ENCODE data around the gene LRRC36. TPM values are rescaled to one million over a fixed set of nuclear protein-coding genes. Genes with fewer than 3 reads are reported as not detected.

The LRRC36 gene
- total RNA-seq, 2 experiments from 2014 or later, result not detected

DNA sequence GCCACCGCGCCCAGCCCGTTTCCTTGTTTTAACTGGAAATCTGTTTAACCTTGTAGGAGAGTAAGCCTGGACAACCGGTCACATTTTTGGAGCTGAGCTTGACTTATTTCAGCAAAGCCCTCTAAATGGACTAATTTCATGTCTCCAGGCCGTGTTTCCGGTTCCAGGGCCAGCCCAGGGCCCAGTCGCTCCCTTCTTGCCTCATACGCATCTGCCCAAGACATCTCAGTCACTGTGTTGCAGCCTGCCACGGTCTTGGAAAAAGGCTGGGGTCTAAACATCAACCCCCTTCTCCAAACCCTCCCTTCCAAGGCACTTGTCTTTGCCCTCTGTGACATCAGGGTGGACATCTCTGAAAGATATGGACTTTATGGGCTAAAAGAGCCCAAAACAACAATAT, 28.3 kb upstream of the LRRC36 start:
- DNase-seq, result no peak

DNA sequence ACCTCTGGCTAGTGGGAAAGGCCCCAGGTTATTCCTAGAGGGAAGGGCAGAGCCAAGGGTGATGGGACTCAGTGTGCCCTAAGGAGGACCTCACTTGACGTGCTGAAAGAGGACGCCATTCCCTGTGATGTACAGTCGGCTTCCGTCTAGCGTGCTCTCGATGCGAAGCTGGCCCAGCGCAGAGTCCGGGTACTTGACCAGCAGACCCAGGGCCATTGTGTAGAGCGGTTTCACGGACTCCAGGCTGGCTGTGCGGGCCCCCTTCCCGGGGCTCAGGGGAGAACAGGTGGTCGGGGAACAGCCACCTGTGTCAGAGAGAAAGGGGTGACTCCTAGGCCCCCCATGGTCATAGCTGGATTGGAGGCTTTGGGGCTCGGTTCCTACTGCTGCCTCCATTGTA, 27.3 kb upstream of the LRRC36 start:
- Mint-ChIP-seq H3K4me1 (ENCODE audit: low read depth) (no peaks in the 10 kb centered on the region), H3K4me3 (no peak overlapping the region), H3K9me3 (ENCODE audit: insufficient read depth) (no peaks in the 10 kb centered on the region), H3K27me3 (ENCODE audit: low read depth) (peaks cover 4% of the 10 kb centered on the region), H3K27ac (no peak overlapping the region), H3K36me3 (ENCODE audit: low read depth) (no peaks in the 10 kb centered on the region)
- ChIA-PET POLR2A (no interaction called here), CTCF (no interaction called here)
- no peak for ATAC-seq
- DNase-seq, result no peak

More for the DNA sequence above, 28.3 kb upstream of the LRRC36 start:
- H3K4me1 Mint-ChIP-seq (ENCODE audit: low read depth), result no peaks in the 10 kb centered on the region
- no peaks in the 10 kb centered on the region for H3K36me3 Mint-ChIP-seq (ENCODE audit: low read depth)
- H3K27me3 Mint-ChIP-seq (ENCODE audit: low read depth), result peaks cover 4% of the 10 kb centered on the region
- ChIA-PET CTCF (no interaction called here), POLR2A (no interaction called here)
- H3K27ac Mint-ChIP-seq, result no peak overlapping the region
- H3K4me3 Mint-ChIP-seq, result no peak overlapping the region
- H3K9me3 Mint-ChIP-seq (ENCODE audit: insufficient read depth), result no peaks in the 10 kb centered on the region
- ATAC-seq, result no peak

DNA sequence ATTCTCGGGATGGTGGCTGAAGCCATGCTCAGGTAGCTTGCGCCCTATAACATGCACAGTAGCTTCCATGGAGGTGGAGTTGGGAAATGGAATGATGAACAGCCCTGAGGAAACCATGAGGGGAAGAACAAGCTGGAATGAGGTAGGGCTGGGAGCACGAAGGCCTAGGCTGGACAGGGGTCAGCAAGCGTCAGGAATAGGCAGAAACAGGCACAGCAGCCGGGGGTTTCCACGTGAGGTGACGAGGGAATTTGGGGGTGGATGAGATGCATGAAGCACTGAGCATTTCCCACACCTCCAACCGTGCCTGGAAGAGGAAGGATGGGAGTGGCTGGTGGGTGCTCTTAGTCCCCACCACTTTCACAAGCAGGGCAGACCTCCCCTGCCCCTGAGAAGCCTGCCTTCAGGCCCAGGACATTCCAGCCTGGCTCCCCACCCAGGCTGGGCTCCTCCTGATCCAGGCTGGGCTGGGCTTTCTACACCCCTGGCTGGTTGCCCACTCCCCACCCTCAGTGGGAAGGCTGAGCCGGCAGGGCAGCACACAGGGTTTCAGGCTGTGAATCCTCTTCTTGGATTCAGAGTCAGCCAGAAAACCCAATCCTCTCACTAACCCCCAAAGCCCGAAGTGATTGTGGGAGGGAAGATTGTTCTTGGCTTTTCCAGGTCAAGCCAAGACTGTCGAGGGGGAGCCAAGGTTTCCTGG, 25.4 kb upstream of the LRRC36 start:
- Mint-ChIP-seq H3K4me3 (no peak overlapping the region), H3K9me3 (ENCODE audit: insufficient read depth) (no peaks in the 10 kb centered on the region), H3K4me1 (ENCODE audit: low read depth) (no peaks in the 10 kb centered on the region), H3K27me3 (ENCODE audit: low read depth) (peaks cover 8% of the 10 kb centered on the region), H3K36me3 (ENCODE audit: low read depth) (no peaks in the 10 kb centered on the region), H3K27ac (no peak overlapping the region)
- CTCF ChIA-PET, result interaction anchor here (1.1 kb wide), 1 partner anchor 98 kb away, joined by 3 read pairs; no protein-coding TSS in a partner anchor
- DNase-seq, result no peak
- no peak for ATAC-seq
- POLR2A ChIA-PET, result no interaction called here

DNA sequence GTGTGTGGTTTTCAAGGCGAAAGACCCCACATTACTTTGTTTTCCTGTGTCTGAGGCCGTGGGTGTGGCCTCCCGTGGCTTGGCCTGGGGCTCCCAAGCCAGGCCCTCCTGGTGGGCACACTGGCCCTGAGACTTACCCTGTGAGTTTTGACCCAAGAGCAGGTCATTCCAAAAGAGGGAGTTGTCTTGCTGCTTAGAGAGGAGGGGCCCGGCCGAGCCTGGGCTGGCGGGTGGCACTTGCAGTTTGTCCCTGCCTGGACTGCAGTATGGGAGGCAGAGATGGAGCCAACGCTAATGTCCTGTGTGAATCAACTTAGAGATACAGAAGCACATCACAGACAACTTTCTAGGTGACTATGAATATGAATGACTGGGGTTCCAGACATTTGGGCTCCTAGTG, 24.5 kb upstream of the LRRC36 start:
- ChIA-PET POLR2A (no interaction called here), CTCF (interaction anchor here (1.1 to 1.2 kb wide), 2 partner anchors 14 to 98 kb away, joined by 3 read pairs; no protein-coding TSS in a partner anchor)
- Mint-ChIP-seq H3K9me3 (ENCODE audit: insufficient read depth) (no peaks in the 10 kb centered on the region), H3K36me3 (ENCODE audit: low read depth) (no peaks in the 10 kb centered on the region), H3K27ac (no peak overlapping the region), H3K27me3 (ENCODE audit: low read depth) (peaks cover 8% of the 10 kb centered on the region), H3K4me1 (ENCODE audit: low read depth) (no peaks in the 10 kb centered on the region), H3K4me3 (no peak overlapping the region)
- ATAC-seq (no peak), DNase-seq (no peak)

DNA sequence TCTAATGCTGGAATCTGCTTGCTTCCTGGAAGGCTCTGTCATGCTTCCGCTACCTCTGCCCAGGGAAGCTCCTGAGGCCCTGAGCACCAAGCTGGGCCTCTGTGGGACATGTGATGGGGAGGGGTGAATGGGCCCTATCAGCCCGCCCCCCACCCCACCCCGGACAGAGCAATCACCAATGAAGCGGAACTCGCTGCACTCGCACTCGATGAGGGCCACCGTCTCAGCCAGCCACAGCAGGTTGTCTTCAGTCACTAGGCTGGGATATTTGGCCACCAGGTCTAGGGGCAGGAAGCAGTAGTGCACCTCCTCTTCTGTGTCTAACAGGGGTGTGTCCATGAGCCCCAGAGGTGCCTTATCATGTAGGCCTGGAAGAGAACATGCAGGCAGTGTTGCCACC, 23.6 kb upstream of the LRRC36 start:
- DNase-seq (no peak), ATAC-seq (no peak)
- Mint-ChIP-seq H3K4me3 (no peak overlapping the region), H3K4me1 (ENCODE audit: low read depth) (no peaks in the 10 kb centered on the region), H3K36me3 (ENCODE audit: low read depth) (no peaks in the 10 kb centered on the region), H3K9me3 (ENCODE audit: insufficient read depth) (no peaks in the 10 kb centered on the region), H3K27ac (no peak overlapping the region), H3K27me3 (ENCODE audit: low read depth) (peaks cover 5% of the 10 kb centered on the region)
- CTCF ChIA-PET, result interaction anchor here (1.2 kb wide), 1 partner anchor 13 kb away, joined by 3 read pairs; no protein-coding TSS in a partner anchor
- POLR2A ChIA-PET, result no interaction called here

DNA sequence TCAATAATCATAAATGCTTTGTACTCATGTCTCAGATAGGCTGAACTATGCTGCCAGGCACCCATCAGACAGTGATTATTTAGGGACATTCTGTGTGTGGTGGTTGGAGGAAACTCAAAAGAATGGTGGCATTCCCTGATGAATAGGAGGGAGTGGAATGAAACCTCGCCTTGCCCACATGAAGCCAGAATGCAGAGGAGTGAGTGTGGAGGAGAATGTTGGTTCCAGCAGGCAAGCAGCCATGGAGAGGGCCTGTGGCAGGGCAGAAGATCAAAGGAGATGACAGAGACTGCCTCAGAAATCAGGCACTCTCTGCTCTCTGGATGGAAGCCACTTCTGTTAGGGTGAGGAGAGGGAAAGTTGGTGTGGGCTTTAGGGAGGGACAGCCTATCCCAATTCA, 22.6 kb upstream of the LRRC36 start:
- Mint-ChIP-seq H3K27me3 (ENCODE audit: low read depth) (peaks cover 3% of the 10 kb centered on the region), H3K4me3 (no peak overlapping the region), H3K9me3 (ENCODE audit: insufficient read depth) (no peaks in the 10 kb centered on the region), H3K27ac (no peak overlapping the region), H3K4me1 (ENCODE audit: low read depth) (peaks cover 3% of the 10 kb centered on the region), H3K36me3 (ENCODE audit: low read depth) (no peaks in the 10 kb centered on the region)
- ChIA-PET CTCF (interaction anchor here (0.6 kb wide), 1 partner anchor 15 kb away, joined by 3 read pairs; no protein-coding TSS in a partner anchor), POLR2A (interaction anchor here (0.7 kb wide), 1 partner anchor 870 kb away, joined by 3 read pairs; no protein-coding TSS in a partner anchor)
- ATAC-seq (no peak), DNase-seq (no peak)

DNA sequence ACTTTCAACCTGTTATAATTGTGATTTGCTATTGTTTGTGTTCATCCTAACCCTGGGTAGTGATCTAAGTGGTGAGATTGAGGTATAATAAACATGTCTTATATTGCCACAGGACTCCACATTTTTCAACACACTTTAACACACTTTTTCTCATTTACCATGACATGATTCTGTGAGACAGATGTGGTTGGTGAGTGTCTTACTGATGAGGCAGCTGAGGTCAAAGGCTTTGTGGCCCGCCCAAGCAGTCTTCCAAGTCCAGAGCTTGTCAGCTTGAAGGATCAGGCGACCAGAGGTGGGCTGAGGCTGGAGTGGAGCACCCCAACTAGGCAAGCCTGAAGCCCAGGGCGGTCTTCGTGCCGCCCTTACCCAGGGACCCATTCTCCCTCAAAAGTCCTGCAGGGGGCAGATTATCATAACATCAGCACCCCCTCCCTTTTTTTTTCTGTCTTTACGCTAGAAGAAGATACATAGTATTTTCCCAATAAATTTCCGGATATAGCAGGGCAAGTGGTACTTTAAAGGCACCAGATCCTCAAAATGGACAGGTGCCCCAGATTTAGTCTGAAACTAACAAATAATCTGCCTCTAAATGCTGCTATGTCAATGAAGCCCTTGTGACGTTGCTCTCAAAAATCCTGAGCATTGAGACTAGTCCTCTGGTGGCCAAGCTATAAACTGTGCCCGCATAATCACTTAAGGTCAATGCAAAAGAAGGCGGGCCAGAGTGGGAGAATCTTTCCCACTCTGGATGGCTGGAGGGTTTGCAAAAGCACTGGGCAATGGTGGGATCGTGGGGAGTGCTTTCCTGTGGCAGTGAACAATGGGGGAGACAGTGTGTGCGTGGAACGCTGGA, 21.2 kb upstream of the LRRC36 start:
- ChIA-PET CTCF (no interaction called here), POLR2A (no interaction called here)
- H3K9me3 Mint-ChIP-seq (ENCODE audit: insufficient read depth), result no peaks in the 10 kb centered on the region
- peaks cover 3% of the 10 kb centered on the region for H3K4me1 Mint-ChIP-seq (ENCODE audit: low read depth)
- H3K36me3 Mint-ChIP-seq (ENCODE audit: low read depth), result no peaks in the 10 kb centered on the region
- ATAC-seq (no peak), DNase-seq (no peak)
- no peak overlapping the region for H3K4me3 Mint-ChIP-seq
- peaks cover 3% of the 10 kb centered on the region for H3K27me3 Mint-ChIP-seq (ENCODE audit: low read depth)
- no peak overlapping the region for H3K27ac Mint-ChIP-seq

DNA sequence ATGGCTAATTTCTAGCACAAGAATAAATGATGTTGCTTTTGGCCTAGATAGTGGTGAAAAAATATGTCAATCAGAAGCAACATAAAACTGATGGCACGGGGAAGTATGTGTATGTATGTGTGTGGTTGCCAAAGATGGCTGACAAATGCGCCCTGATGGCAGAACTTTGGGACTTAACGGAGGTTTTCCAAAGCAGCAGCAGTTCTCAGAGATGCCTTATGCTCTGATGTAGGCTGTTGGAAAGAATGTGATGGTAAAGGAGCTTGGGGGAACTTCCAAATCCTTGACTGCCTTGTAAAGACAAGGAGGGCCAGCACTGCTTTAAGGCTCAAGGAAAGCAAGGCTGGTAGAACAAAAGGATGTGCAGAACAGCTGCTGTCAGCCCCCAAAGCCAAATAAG, 16.1 kb upstream of the LRRC36 start:
- Mint-ChIP-seq H3K27me3 (ENCODE audit: low read depth) (peaks cover 3% of the 10 kb centered on the region), H3K4me1 (ENCODE audit: low read depth) (peaks cover 23% of the 10 kb centered on the region), H3K4me3 (no peak overlapping the region), H3K36me3 (ENCODE audit: low read depth) (no peaks in the 10 kb centered on the region), H3K27ac (no peak overlapping the region), H3K9me3 (ENCODE audit: insufficient read depth) (no peaks in the 10 kb centered on the region)
- DNase-seq, result no peak
- CTCF ChIA-PET, result interaction anchor here (2.7 kb wide), 1 partner anchor 16 kb away, joined by 17 read pairs; the partner anchor contains the start of genes KCTD19 and LRRC36
- ATAC-seq, result no peak
- POLR2A ChIA-PET, result no interaction called here

DNA sequence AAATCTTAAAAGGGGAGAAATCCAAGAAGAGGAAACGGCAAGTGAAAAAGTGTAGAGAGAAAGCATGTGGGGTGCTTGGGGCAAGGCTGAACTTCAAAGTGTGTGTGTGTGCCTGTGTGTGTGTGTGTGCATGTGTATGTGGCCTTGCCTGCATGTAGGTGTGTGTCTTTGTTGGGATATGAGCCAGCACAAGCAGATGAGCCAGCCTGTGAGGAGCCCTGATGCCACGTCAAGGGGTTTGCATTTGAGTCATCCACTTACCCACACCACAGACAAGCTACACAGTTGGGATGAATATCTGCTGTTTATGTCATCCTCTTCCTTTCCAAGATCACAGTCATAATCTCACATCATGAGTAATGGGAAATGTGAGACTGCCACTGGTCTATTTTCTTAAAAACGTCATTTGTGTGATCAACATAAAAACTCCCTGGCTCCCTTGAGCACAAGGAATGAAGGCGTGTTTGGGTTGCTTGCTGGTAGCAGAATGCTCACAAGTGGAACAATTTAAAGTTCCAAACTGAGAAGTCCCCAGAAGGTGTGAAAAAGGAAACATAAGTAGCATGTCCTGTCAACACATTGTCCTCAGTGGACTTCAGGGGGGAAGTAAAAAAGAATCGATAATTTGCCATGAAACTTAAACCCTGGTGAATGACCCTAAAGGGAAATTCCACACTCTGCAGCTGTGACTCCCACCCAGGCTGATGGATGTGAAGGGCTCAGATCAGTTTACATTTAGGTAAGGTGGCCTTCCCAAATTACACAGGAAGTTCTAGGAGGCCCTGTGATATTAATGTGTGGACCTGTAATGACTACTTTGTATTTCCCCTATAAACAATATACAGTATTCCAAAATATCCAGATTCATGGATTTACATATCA, 14.8 kb upstream of the LRRC36 start:
- POLR2A ChIA-PET, result interaction anchor here (0.6 kb wide), 1 partner anchor 13 kb away, joined by 3 read pairs; no protein-coding TSS in a partner anchor
- Mint-ChIP-seq H3K4me1 (ENCODE audit: low read depth) (peaks cover 23% of the 10 kb centered on the region), H3K27me3 (ENCODE audit: low read depth) (no peaks in the 10 kb centered on the region), H3K27ac (peak overlapping the region; percentile 76), H3K36me3 (ENCODE audit: low read depth) (no peaks in the 10 kb centered on the region), H3K9me3 (ENCODE audit: insufficient read depth) (no peaks in the 10 kb centered on the region), H3K4me3 (no peak overlapping the region)
- peak; percentile 72 for DNase-seq
- ATAC-seq, result peak; percentile 94
- CTCF ChIA-PET, result interaction anchor here (0.7 to 2.7 kb wide), 4 partner anchors 14 to 154 kb away, joined by 3 to 17 read pairs (median 5); partner anchors contain the start of genes KCTD19 and LRRC36

DNA sequence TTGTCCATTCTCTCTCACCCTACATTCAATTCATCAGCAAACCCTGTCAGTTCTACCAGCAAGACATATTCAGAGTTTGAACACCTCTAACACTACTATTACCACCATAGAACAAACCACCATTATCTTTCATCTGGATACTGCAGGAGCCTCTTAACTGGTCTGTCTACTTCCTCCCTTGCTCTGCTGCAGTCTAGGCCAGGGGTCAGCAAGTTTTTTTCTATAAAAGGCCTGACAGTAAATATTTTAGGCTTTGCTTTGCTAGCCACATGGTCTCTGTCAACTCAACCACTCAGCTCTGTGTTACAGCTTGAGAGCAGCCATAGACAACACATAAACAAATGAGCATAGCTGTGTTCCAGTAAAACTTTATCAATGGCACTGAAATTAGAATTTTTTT, 13.9 kb upstream of the LRRC36 start:
- Mint-ChIP-seq H3K27me3 (ENCODE audit: low read depth) (no peaks in the 10 kb centered on the region), H3K9me3 (ENCODE audit: insufficient read depth) (no peaks in the 10 kb centered on the region)
- CTCF ChIA-PET, result interaction anchor here (0.7 to 2.7 kb wide), 3 partner anchors 13 to 28 kb away, joined by 3 to 17 read pairs (median 5); partner anchors contain the start of genes KCTD19 and LRRC36

DNA sequence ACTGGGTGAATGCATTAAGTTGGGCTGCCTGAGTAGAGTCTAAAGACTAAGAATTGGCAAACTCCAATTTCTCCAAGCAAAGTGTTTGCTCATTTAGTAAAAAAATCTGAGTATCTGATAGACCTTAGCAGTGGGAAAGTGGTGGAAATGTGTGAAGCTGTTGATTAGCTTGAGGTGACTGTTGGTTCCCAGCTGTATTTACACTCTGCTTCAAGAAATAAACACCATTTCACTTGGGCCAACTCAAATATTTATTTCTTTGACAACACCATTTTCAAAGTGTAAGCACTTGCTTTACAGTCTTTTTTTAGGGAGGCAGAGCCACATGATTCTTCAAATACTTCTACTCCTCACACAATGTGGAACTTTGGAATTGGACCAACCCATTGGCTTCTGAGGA, 8.8 kb upstream of the LRRC36 start:
- no peak overlapping the region for H3K4me3 Mint-ChIP-seq
- H3K27ac Mint-ChIP-seq, result no peak overlapping the region
- H3K4me1 Mint-ChIP-seq (ENCODE audit: low read depth), result no peaks in the 10 kb centered on the region
- H3K36me3 Mint-ChIP-seq (ENCODE audit: low read depth), result no peaks in the 10 kb centered on the region
- H3K27me3 Mint-ChIP-seq (ENCODE audit: low read depth), result peaks cover 12% of the 10 kb centered on the region
- ChIA-PET POLR2A (no interaction called here), CTCF (no interaction called here)
- no peak for ATAC-seq
- no peaks in the 10 kb centered on the region for H3K9me3 Mint-ChIP-seq (ENCODE audit: insufficient read depth)
- no peak for DNase-seq

More for the DNA sequence above, 13.9 kb upstream of the LRRC36 start:
- Mint-ChIP-seq H3K36me3 (ENCODE audit: low read depth) (no peaks in the 10 kb centered on the region), H3K4me1 (ENCODE audit: low read depth) (peaks cover 23% of the 10 kb centered on the region), H3K4me3 (no peak overlapping the region), H3K27ac (no peak overlapping the region)
- ATAC-seq (no peak), DNase-seq (no peak)
- POLR2A ChIA-PET, result no interaction called here
